ENCODE data around the gene LGALS3BP.

GRCh38 chr17:79018370-79018695 is 38.6 kb upstream of the LGALS3BP start:
- no peak for TF ChIP-seq POLR2A (IDR thresholded peaks at IDR 0.05)
- TF ChIP-seq CTCF (IDR thresholded peaks at IDR 0.05 in 8 of 11, conservative IDR thresholded peaks at IDR 0.05 in 3 of 11), result no peak

Measured in spleen (tissue), 7 donors.